Liver (tissue), 9 donors: ENCODE measurements around the gene SDR9C7. TPM values are rescaled to one million over a fixed set of nuclear protein-coding genes. Genes with fewer than 3 reads are reported as not detected.
A peak's percentile ranks its signal among the peaks of the same experiment; 100 is the strongest.
"Not testable (repeated sequence)": the region's sequence is repeated elsewhere in the genome, so short reads cannot be mapped to it uniquely, and the experiment has no call there.

Experiments used
- DNase-seq: peaks from one replicate; pipeline ENCODE4 v3.0.0-alpha.2; 2017; ENCODE audit warnings: low spot score
- H3K27ac ChIP-seq, 2 donors: one replicate each; pipeline ENCODE4 v1.7.0; 2013; ENCODE audit warnings: inconsistent platforms in 2 of 2, low read length in 2 of 2, control low read depth in 1 of 2, low read depth in 1 of 2, mild to moderate bottlenecking in 1 of 2
- H3K27me3 ChIP-seq, 4 donors: one replicate each; pipeline versions ENCODE4 v1.6.1 to v1.7.0; 2013; ENCODE audit warnings: low read length in 3 of 4, inconsistent platforms in 1 of 4, mild to moderate bottlenecking in 1 of 4, moderate library complexity in 1 of 4; ENCODE audit not compliant: control insufficient read depth in 4 of 4, insufficient read depth in 4 of 4
- H3K36me3 ChIP-seq, 4 donors: one replicate each; pipeline versions ENCODE4 v1.6.1 to v1.7.0; 2013; ENCODE audit warnings: low read length in 3 of 4, mild to moderate bottlenecking in 3 of 4, low read depth in 1 of 4, moderate library complexity in 1 of 4; ENCODE audit not compliant: control insufficient read depth in 4 of 4, insufficient read depth in 3 of 4
- H3K4me1 ChIP-seq, 4 donors: one replicate each; pipeline versions ENCODE4 v1.6.1 to v1.7.0; 2013; ENCODE audit warnings: low read length in 3 of 4, mild to moderate bottlenecking in 3 of 4, moderate library complexity in 1 of 4; ENCODE audit not compliant: control insufficient read depth in 4 of 4, insufficient read depth in 4 of 4
- H3K4me3 ChIP-seq, 3 donors: one replicate each; pipeline versions ENCODE4 v1.6.1 to v1.7.0; 2013; ENCODE audit warnings: low read length in 3 of 3, control low read depth in 1 of 3, low read depth in 1 of 3, mild to moderate bottlenecking in 1 of 3
- H3K9ac ChIP-seq, 2 donors: one replicate each; pipeline ENCODE4 v1.7.0; 2013; ENCODE audit warnings: low read length in 2 of 2, mild to moderate bottlenecking in 2 of 2, moderate library complexity in 2 of 2, control low read depth in 1 of 2, low read depth in 1 of 2
- H3K9me3 ChIP-seq, 4 donors: one replicate each; pipeline versions ENCODE4 v1.6.1 to v1.7.0; 2013; ENCODE audit warnings: low read length in 3 of 4; ENCODE audit not compliant: control insufficient read depth in 4 of 4
- ATF3 ChIP-seq: IDR thresholded peaks from 2 replicates; pipeline ENCODE4 v1.6.1; 2016; ENCODE audit warnings: antibody characterized with exemption
- EGR1 ChIP-seq, 2 donors: IDR thresholded peaks; 2 replicates each; pipeline ENCODE4 v1.6.1; 2016 to 2018; ENCODE audit warnings: antibody characterized with exemption in 2 of 2, low read depth in 2 of 2
- FOXA1 ChIP-seq: IDR thresholded peaks from 2 replicates; pipeline ENCODE4 v1.6.1; 2016; ENCODE audit warnings: antibody characterized with exemption
- FOXA2 ChIP-seq: IDR thresholded peaks from 2 replicates; pipeline ENCODE4 v1.6.1; 2016; ENCODE audit warnings: antibody characterized with exemption
- GABPA ChIP-seq, 2 donors: IDR thresholded peaks in 1 of 2; conservative IDR thresholded peaks in 1 of 2; 2 replicates each; pipeline ENCODE4 v1.6.1; 2016; ENCODE audit warnings: antibody characterized with exemption in 2 of 2, mild to moderate bottlenecking in 1 of 2, moderate library complexity in 1 of 2
- HNF4G ChIP-seq: IDR thresholded peaks from 2 replicates; pipeline ENCODE4 v1.6.1; 2016; ENCODE audit warnings: antibody characterized with exemption
- JUND ChIP-seq, 2 donors: IDR thresholded peaks; 2 replicates each; pipeline ENCODE4 v1.6.1; 2016; ENCODE audit warnings: antibody characterized with exemption in 2 of 2
- NR2F2 ChIP-seq: IDR thresholded peaks from 2 replicates; pipeline ENCODE4 v1.6.1; 2016; ENCODE audit warnings: antibody characterized with exemption
- RXRA ChIP-seq, 2 donors: IDR thresholded peaks; 2 replicates each; pipeline ENCODE4 v1.6.1; 2017 to 2018; ENCODE audit warnings: antibody characterized with exemption in 2 of 2, mild to moderate bottlenecking in 1 of 2
- SP1 ChIP-seq: IDR thresholded peaks from 2 replicates; pipeline ENCODE4 v1.6.1; 2018; ENCODE audit warnings: antibody characterized with exemption, mild to moderate bottlenecking
- TAF1 ChIP-seq: conservative IDR thresholded peaks from 2 replicates; pipeline ENCODE4 v1.6.1; 2016; ENCODE audit warnings: antibody characterized with exemption, mild to moderate bottlenecking
- ZBTB33 ChIP-seq: IDR thresholded peaks from 2 replicates; pipeline ENCODE4 v1.6.1; 2016; ENCODE audit warnings: antibody characterized with exemption
- WGBS: extraction: QIAGEN DNeasy Blood & Tissue Kit; methylation state at CpG from one replicate; pipeline ENCODE4 v1.1.7; 2013; 5-methylcytosine and 5-hydroxymethylcytosine counted together
- polyA plus RNA-seq, 2 donors: library from polyadenylated mRNA; stranded (reverse) in 1 of 2; unstranded in 1 of 2; fragments of 200-250 nt in 1 of 2; fragments of >200 nt in 1 of 2; fragmentation: Nextera tagmentation in 1 of 2; extraction: Ambion mirVana in 1 of 2; gene quantifications; one replicate each; pipeline versions ENCODE4 v1.2.1 to v1.2.3, GENCODE V29; 2013 to 2015
- total RNA-seq, 2 donors: library from RNA; depleted of rRNA; stranded (reverse); fragments of >200 nt; gene quantifications; one replicate each; pipeline ENCODE4 v1.2.3, GENCODE V29; 2014
- TF ChIP-seq, protein P1 (sequence below): IDR thresholded peaks from 2 replicates; pipeline ENCODE4 v1.6.1; 2016; ENCODE audit warnings: antibody characterized with exemption, mild to moderate bottlenecking
- TF ChIP-seq, protein P2 (sequence below): fragments of 150-350 bp; IDR thresholded peaks from 2 replicates; pipeline ENCODE4 v1.5.1; 2017; ENCODE audit warnings: improper control_type of control experiment, low read depth, low read length; ENCODE audit not compliant: missing input control
- donor health status: healthy.
- donor health status: healthy.
- donor health status: healthy.
- donor health status: healthy.
- donor health status: healthy.

SDR9C7 gene
- total and polyA plus RNA-seq, 4 donors, result not detected

- peaks cover 0 to 10% (median 3%) of the 10 kb centered on the region in 4 donors for H3K9me3 ChIP-seq
- H3K9ac ChIP-seq, result no peak overlapping the region
- no peak for DNase-seq
- H3K4me1 ChIP-seq, result peaks cover 0 to 46% (median 21%) of the 10 kb centered on the region in 4 donors
- no peaks in the 10 kb centered on the region for H3K27me3 ChIP-seq
- H3K36me3 ChIP-seq, result no peaks in the 10 kb centered on the region
- H3K27ac ChIP-seq, result peak overlapping the region; percentile 27 to 47
- 91% methylated on average over 1 of the region's 1 CpG for WGBS
- TF ChIP-seq ATF3, result no peak
- no peak for TF ChIP-seq JUND (IDR thresholded peaks at IDR 0.05)
- no peak for TF ChIP-seq HNF4G
- TF ChIP-seq TAF1, result no peak
- TF ChIP-seq RXRA (IDR thresholded peaks at IDR 0.05), result no peak
- TF ChIP-seq EGR1 (IDR thresholded peaks at IDR 0.05; ENCODE audit: low read depth in 2 of 2), result no peak
- H3K4me3 ChIP-seq, result no peak overlapping the region
These were observed 38.1 kb downstream of the SDR9C7 start for GRCh38 chr12:56896082-56896481.

- DNase-seq, result no peak
- peak overlapping the region in 1 of 2 donors; percentile 50 for H3K27ac ChIP-seq
- peaks cover 0 to 46% (median 21%) of the 10 kb centered on the region in 4 donors for H3K4me1 ChIP-seq
- H3K9me3 ChIP-seq, result peaks cover 0 to 1% (median 0%) of the 10 kb centered on the region in 4 donors
- WGBS, result 23% methylated on average over 5 of the region's 5 CpGs
- no peak overlapping the region for H3K4me3 ChIP-seq
- no peaks in the 10 kb centered on the region for H3K27me3 ChIP-seq
- no peaks in the 10 kb centered on the region for H3K36me3 ChIP-seq
- H3K9ac ChIP-seq, result no peak overlapping the region
- TF ChIP-seq SP1 (no peak), RXRA (IDR thresholded peaks at IDR 0.05) (peak in 1 of 2 donors; percentile 15)
These were observed 39.4 kb downstream of the SDR9C7 start for GRCh38 chr12:56894698-56895368.

GRCh38 chr12:56891885-56892284 lies 42.3 kb downstream of the SDR9C7 start:
- not testable (repeated sequence) for H3K9me3 ChIP-seq, H3K9ac ChIP-seq, H3K27ac ChIP-seq, H3K27me3 ChIP-seq, H3K36me3 ChIP-seq, H3K4me3 ChIP-seq, DNase-seq
- peaks cover 0 to 21% (median 5%) of the 10 kb centered on the region in 4 donors for H3K4me1 ChIP-seq
- 20% methylated on average over 3 of the region's 3 CpGs for WGBS

- TF ChIP-seq FOXA2 (no peak), SP1 (no peak), TAF1 (no peak), GABPA (IDR thresholded peaks at IDR 0.05 in 1 of 2, conservative IDR thresholded peaks at IDR 0.05 in 1 of 2) (no peak), ATF3 (no peak), EGR1 (IDR thresholded peaks at IDR 0.05; ENCODE audit: low read depth in 2 of 2) (no peak), NR2F2 (no peak), FOXA1 (no peak), ZBTB33 (no peak), HNF4G (no peak), RXRA (IDR thresholded peaks at IDR 0.05) (no peak)
- TF ChIP-seq, protein P1, sequence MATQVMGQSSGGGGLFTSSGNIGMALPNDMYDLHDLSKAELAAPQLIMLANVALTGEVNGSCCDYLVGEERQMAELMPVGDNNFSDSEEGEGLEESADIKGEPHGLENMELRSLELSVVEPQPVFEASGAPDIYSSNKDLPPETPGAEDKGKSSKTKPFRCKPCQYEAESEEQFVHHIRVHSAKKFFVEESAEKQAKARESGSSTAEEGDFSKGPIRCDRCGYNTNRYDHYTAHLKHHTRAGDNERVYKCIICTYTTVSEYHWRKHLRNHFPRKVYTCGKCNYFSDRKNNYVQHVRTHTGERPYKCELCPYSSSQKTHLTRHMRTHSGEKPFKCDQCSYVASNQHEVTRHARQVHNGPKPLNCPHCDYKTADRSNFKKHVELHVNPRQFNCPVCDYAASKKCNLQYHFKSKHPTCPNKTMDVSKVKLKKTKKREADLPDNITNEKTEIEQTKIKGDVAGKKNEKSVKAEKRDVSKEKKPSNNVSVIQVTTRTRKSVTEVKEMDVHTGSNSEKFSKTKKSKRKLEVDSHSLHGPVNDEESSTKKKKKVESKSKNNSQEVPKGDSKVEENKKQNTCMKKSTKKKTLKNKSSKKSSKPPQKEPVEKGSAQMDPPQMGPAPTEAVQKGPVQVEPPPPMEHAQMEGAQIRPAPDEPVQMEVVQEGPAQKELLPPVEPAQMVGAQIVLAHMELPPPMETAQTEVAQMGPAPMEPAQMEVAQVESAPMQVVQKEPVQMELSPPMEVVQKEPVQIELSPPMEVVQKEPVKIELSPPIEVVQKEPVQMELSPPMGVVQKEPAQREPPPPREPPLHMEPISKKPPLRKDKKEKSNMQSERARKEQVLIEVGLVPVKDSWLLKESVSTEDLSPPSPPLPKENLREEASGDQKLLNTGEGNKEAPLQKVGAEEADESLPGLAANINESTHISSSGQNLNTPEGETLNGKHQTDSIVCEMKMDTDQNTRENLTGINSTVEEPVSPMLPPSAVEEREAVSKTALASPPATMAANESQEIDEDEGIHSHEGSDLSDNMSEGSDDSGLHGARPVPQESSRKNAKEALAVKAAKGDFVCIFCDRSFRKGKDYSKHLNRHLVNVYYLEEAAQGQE, result no peak
- TF ChIP-seq, protein P2, sequence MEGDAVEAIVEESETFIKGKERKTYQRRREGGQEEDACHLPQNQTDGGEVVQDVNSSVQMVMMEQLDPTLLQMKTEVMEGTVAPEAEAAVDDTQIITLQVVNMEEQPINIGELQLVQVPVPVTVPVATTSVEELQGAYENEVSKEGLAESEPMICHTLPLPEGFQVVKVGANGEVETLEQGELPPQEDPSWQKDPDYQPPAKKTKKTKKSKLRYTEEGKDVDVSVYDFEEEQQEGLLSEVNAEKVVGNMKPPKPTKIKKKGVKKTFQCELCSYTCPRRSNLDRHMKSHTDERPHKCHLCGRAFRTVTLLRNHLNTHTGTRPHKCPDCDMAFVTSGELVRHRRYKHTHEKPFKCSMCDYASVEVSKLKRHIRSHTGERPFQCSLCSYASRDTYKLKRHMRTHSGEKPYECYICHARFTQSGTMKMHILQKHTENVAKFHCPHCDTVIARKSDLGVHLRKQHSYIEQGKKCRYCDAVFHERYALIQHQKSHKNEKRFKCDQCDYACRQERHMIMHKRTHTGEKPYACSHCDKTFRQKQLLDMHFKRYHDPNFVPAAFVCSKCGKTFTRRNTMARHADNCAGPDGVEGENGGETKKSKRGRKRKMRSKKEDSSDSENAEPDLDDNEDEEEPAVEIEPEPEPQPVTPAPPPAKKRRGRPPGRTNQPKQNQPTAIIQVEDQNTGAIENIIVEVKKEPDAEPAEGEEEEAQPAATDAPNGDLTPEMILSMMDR, result no peak
- WGBS, result 54% methylated on average over 3 of the region's 3 CpGs
- Histone ChIP-seq H3K27me3 (no peaks in the 10 kb centered on the region), H3K9ac (no peak overlapping the region), H3K4me1 (peaks cover 0 to 8% (median 0%) of the 10 kb centered on the region in 4 donors), H3K27ac (no peak overlapping the region), H3K4me3 (no peak overlapping the region), H3K36me3 (no peaks in the 10 kb centered on the region), H3K9me3 (peaks cover 0 to 3% (median 1%) of the 10 kb centered on the region in 4 donors)
- DNase-seq, result no peak
These were observed 47.9 kb downstream of the SDR9C7 start for GRCh38 chr12:56886319-56886718.
